Activated CD8-positive, alpha-beta T cell treated with anti-CD3 and anti-CD28 coated beads for 36 hours (primary cell): ENCODE measurements around the gene SLC18B1. TPM values are rescaled to one million over a fixed set of nuclear protein-coding genes. Genes with fewer than 3 reads are reported as not detected.

Experiments
- ATAC-seq: fragments of 200-7000 bp; cut with Tn5 transposase; one replicate; pipeline ENCODE4 v1.10.0; 2021; ENCODE audit warnings: mild to moderate bottlenecking, moderate library complexity
- CTCF ChIA-PET: fragments of 350-600 bp; sonication (Branson Sonifier 250); formaldehyde crosslinking; loops from one replicate; lab custom pipeline; 2021; ENCODE audit warnings: antibody characterized with exemption; lab: Charles Lee
- POLR2A ChIA-PET: fragments of 350-600 bp; sonication (Branson Sonifier 250); formaldehyde crosslinking; loops from one replicate; lab custom pipeline; 2021; ENCODE audit warnings: antibody characterized with exemption; lab: Charles Lee
- DNase-seq: peaks from one replicate; pipeline ENCODE4 v3.0.0-alpha.2; 2020
- H3K27ac Mint-ChIP-seq: one replicate; pipeline ENCODE4 v1.8.0; 2021; ENCODE audit warnings: mild to moderate bottlenecking, mixed read lengths
- H3K27me3 Mint-ChIP-seq: one replicate; pipeline ENCODE4 v1.8.0; 2021; ENCODE audit warnings: mixed read lengths
- H3K36me3 Mint-ChIP-seq: one replicate; pipeline ENCODE4 v1.8.0; 2021; ENCODE audit warnings: low read depth, mixed read lengths
- H3K4me1 Mint-ChIP-seq: one replicate; pipeline ENCODE4 v1.8.0; 2021; ENCODE audit warnings: low read depth, mixed read lengths
- H3K4me3 Mint-ChIP-seq: one replicate; pipeline ENCODE4 v1.8.0; 2021; ENCODE audit warnings: mild to moderate bottlenecking, moderate library complexity, mixed read lengths
- H3K9me3 Mint-ChIP-seq: one replicate; pipeline ENCODE4 v1.8.0; 2021; ENCODE audit warnings: mixed read lengths
- intact Hi-C: fragments of 100-400 bp; cut with micrococcal nuclease; formaldehyde crosslinking; loops from one replicate; pipeline ENCODE4 v1.10.0; 2022
- total RNA-seq, 2 experiments: library from RNA; stranded (reverse); gene quantifications; one replicate each; pipeline ENCODE4 v1.2.3, GENCODE V29; 2021
- TF ChIP-seq, protein P1 (sequence below): fragments of 200-600 bp; IDR thresholded peaks from one replicate; pipeline ENCODE4 v1.8.0; 2022; ENCODE audit warnings: antibody characterized with exemption, mild to moderate bottlenecking

SLC18B1 gene
- total RNA-seq, 2 experiments from 2014 or later, result 7.0 to 8.5 TPM

DNA sequence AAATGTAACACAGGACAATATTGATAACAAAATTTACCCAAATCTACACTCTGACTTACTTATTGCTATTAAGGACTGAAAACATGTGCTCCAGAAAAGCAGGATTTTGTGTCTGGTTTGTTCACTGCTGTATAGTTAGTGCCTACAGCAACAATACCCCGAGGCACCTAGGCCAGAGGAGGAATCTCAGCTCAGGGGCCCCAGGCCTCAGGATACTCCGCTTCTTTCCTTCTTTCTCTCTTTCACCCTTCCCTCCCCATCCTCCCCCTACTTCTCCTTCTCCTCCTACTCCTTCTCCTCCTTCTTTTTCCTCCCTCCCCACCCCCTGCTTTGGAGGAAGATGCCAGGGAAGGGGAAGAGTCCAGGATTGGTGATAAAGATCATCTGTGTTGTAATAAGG lies 39.7 kb downstream of the SLC18B1 start:
- intact Hi-C loops, result no loop called here
- ATAC-seq, result no peak
- CTCF ChIA-PET, result interaction anchor here (1.0 kb wide), 1 partner anchor 40 kb away, joined by 3 read pairs; the partner anchor contains the start of gene SLC18B1

DNA sequence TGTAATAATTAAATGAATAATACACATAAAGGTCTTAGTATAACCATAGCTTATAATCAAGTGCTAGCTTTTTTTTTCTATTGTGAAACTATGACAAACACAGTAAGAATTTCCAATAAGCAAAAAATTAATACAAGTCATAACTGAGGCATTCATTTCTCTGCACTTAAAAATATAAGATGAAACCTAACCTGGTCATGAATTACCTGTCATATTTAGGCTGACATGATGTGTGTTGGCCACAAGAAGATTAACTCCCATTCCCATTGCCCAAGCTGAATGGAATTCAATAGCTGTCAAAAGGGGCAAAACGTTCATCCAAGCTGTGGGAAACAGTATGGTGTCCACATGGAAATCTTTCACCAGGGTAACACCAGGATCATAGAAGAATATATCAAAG lies 46.2 kb downstream of the SLC18B1 start:
- no peak overlapping the region for H3K27ac Mint-ChIP-seq
- TF ChIP-seq, protein P1, sequence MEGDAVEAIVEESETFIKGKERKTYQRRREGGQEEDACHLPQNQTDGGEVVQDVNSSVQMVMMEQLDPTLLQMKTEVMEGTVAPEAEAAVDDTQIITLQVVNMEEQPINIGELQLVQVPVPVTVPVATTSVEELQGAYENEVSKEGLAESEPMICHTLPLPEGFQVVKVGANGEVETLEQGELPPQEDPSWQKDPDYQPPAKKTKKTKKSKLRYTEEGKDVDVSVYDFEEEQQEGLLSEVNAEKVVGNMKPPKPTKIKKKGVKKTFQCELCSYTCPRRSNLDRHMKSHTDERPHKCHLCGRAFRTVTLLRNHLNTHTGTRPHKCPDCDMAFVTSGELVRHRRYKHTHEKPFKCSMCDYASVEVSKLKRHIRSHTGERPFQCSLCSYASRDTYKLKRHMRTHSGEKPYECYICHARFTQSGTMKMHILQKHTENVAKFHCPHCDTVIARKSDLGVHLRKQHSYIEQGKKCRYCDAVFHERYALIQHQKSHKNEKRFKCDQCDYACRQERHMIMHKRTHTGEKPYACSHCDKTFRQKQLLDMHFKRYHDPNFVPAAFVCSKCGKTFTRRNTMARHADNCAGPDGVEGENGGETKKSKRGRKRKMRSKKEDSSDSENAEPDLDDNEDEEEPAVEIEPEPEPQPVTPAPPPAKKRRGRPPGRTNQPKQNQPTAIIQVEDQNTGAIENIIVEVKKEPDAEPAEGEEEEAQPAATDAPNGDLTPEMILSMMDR, result no peak
- no peaks in the 10 kb centered on the region for H3K9me3 Mint-ChIP-seq
- peaks cover 23% of the 10 kb centered on the region for H3K4me1 Mint-ChIP-seq
- CTCF ChIA-PET, result interaction anchor here (1.0 kb wide), 1 partner anchor 27 kb away, joined by 3 read pairs; no protein-coding TSS in a partner anchor
- DNase-seq (no peak), ATAC-seq (no peak)
- H3K27me3 Mint-ChIP-seq, result no peaks in the 10 kb centered on the region
- peaks cover 40% of the 10 kb centered on the region for H3K36me3 Mint-ChIP-seq
- no peak overlapping the region for H3K4me3 Mint-ChIP-seq
- intact Hi-C loops, result no loop called here
- POLR2A ChIA-PET, result no interaction called here

More for the DNA sequence above, 39.7 kb downstream of the SLC18B1 start:
- no peaks in the 10 kb centered on the region for H3K27me3 Mint-ChIP-seq
- peaks cover 8% of the 10 kb centered on the region for H3K36me3 Mint-ChIP-seq
- H3K4me1 Mint-ChIP-seq, result peaks cover 31% of the 10 kb centered on the region
- no peak for DNase-seq
- POLR2A ChIA-PET, result no interaction called here
- H3K4me3 Mint-ChIP-seq, result no peak overlapping the region
- TF ChIP-seq, protein P1, result no peak
- H3K9me3 Mint-ChIP-seq, result no peaks in the 10 kb centered on the region
- H3K27ac Mint-ChIP-seq, result no peak overlapping the region

DNA sequence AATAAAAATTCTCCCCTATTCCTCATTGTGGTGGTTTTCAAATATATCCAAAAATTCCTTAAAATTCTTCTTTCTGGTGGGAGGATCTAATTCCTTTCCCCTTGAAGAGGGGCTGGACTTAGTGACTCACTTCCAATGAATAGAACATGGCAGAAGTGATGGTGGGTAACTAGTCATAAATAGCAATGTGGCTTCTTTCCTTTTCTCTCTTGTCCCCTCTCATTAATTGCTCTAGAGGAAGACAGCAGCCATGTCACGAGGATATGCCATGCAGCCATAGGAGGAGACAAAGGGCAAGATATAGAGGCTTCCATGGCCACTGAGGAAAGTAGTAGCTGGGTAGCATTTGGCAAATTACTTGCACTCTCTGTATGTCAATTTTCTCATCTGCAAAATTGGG lies 46.6 kb downstream of the SLC18B1 start:
- no peak for DNase-seq
- Mint-ChIP-seq H3K27me3 (no peaks in the 10 kb centered on the region), H3K27ac (no peak overlapping the region), H3K4me3 (no peak overlapping the region), H3K4me1 (peaks cover 23% of the 10 kb centered on the region), H3K9me3 (no peaks in the 10 kb centered on the region), H3K36me3 (peaks cover 43% of the 10 kb centered on the region)
- ATAC-seq, result peak; percentile 53
- ChIA-PET POLR2A (no interaction called here), CTCF (interaction anchor here (1.0 kb wide), 1 partner anchor 27 kb away, joined by 3 read pairs; no protein-coding TSS in a partner anchor)
- intact Hi-C loops, result no loop called here
- TF ChIP-seq, protein P1, result no peak

DNA sequence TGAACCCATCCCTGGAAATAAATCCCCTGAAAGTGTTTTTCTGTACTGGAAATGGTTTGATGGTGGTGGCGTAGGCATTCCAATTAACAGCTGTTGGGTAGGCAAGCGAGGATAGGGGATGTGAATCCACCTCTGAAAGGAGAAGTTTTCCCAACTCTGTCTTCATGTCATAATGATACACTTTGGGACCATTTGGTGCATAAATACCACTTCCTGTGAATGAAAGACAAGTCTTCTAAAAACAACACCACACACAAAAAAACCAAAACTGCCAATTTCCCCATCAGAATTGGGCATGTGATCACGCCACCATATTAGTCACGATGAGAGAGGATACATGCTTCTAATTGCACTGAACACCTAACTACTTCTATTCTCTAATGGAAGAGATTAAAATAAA lies 47.1 kb downstream of the SLC18B1 start:
- no peaks in the 10 kb centered on the region for H3K9me3 Mint-ChIP-seq
- H3K4me1 Mint-ChIP-seq, result peaks cover 23% of the 10 kb centered on the region
- no peak overlapping the region for H3K4me3 Mint-ChIP-seq
- H3K36me3 Mint-ChIP-seq, result peaks cover 46% of the 10 kb centered on the region
- DNase-seq (no peak), ATAC-seq (no peak)
- ChIA-PET CTCF (interaction anchor here (1.0 kb wide), 1 partner anchor 26 kb away, joined by 3 read pairs; no protein-coding TSS in a partner anchor), POLR2A (no interaction called here)
- TF ChIP-seq, protein P1, result no peak
- intact Hi-C loops, result no loop called here
- no peaks in the 10 kb centered on the region for H3K27me3 Mint-ChIP-seq
- peak overlapping the region; percentile 58 for H3K27ac Mint-ChIP-seq

DNA sequence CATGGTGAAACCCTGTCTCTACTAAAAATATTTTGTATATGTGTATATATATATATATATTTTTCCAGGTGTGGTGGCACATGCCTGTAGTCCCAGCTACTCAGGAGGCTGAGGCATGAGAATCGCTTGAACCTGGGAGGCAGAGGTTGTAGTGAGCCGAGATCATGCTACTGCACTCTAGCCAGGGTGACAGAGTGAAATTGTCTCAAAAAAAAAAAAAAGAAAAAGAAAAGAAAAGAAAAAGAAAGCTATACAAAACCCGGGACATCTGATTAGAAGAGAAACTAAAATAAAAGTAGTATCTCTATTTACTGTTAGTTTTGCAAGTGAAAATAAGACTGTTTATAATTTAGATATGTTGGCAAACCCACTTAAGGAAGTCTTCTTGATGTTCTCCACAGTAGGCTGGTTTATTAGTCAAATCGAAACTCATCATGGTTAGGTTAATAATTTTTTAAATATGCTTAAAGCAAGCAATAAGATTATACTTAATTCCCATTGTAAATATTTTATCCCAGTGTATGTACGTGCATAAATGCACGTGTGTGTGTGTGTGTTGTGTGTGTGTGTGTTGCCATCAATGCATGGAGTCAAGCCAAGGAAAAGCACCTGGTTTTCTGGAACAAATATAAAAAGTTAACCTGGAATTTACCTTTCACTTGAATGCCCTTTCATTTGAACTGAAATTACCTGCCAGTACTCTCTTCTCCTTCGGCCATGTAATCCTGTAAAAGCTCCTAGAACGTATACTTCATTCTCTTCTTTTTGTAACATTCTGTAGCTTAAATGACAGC lies 47.8 kb downstream of the SLC18B1 start:
- H3K27ac Mint-ChIP-seq, result peak overlapping the region; percentile 58
- ChIA-PET CTCF (no interaction called here), POLR2A (no interaction called here)
- peaks cover 24% of the 10 kb centered on the region for H3K4me1 Mint-ChIP-seq
- peaks cover 50% of the 10 kb centered on the region for H3K36me3 Mint-ChIP-seq
- ATAC-seq, result peak; percentile 17
- H3K9me3 Mint-ChIP-seq, result no peaks in the 10 kb centered on the region
- intact Hi-C loops, result no loop called here
- no peaks in the 10 kb centered on the region for H3K27me3 Mint-ChIP-seq
- no peak overlapping the region for H3K4me3 Mint-ChIP-seq
- no peak for DNase-seq
- TF ChIP-seq, protein P1, result no peak
